ENCODE data around the gene TTC17. TPM values are rescaled to one million over a fixed set of nuclear protein-coding genes. Genes with fewer than 3 reads are reported as not detected.

The TTC17 gene
- total RNA-seq, 1 donor from 2014 or later, result 90.1 TPM

DNA sequence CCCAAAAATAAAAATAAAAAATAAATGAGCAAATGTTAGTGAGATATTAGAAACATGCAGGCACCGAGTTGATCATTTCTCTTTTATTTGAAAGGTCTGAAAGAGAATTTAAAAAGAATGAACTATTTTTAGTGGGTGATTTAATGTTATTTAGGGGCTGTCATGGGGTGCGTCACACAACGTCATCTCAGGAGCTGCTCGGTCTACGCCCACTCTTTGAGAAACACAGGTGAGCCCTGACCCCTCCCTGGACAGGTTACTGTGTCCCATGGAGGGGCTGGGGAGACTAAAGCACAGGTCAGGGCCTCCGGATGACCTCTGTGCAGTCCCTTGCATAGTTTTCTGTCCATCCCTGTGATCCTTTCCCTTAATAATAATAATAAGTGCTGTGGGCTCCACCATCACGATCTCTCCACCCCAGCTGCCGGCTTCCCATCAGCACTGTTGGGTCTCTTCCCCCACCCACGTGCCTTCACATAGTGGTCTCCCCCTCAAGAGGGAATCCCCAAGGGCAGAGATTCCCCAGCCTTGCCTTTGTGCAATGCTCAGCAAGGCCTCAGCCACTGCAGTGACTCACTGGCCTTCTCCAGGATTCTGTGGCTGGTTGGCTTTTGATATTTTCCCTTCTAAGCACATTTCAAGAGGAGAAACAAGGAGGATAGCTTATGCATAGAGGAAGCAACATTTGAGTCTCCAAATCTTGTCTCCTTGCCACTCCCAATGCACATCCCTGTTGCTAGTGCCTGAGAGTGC is 159.9 kb downstream of the TTC17 start:
- DNase-seq (ENCODE audit: extremely low read depth, low read depth, low spot score), result no peak

DNA sequence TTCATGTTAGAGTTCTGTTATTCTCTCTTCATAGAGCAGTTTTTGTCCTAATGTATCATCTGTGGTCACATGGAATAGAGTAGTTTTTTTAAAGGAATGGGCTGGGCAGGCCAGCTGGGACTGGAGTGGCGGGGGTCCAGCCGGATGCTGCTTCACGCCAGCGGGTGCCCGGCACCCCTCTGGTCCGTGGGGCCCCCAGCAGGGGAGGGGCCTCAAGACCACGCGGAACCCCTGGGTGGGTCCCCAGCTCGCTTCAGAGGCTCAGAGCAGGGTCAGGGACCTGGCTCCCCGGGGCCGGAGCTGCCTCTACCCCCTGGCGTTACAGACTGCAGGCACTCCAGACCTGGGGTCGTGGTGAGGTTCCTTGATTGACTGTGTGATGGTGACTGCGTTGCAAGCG is 162.8 kb downstream of the TTC17 start:
- no peak for DNase-seq (ENCODE audit: extremely low read depth, low read depth, low spot score)

DNA sequence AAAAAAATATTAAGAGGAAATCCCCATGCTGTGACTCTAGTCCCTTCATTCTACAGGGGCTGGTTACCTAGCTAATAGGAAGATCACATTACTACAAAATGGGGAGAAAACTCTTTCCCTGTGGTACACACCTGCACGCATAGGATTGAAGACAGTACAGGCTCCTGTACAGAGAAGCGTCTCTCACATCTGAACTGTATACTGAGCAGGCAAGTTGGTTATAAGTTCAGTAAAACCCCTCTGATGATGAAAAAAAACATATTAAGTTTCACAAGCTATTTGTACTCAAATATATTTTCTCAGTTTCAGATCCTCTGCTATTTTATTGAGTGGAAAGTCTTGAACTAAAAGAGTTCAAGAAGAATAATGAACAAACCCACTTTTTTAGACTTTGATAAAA is 164.9 kb downstream of the TTC17 start:
- DNase-seq (ENCODE audit: extremely low read depth, low read depth, low spot score), result no peak

DNA sequence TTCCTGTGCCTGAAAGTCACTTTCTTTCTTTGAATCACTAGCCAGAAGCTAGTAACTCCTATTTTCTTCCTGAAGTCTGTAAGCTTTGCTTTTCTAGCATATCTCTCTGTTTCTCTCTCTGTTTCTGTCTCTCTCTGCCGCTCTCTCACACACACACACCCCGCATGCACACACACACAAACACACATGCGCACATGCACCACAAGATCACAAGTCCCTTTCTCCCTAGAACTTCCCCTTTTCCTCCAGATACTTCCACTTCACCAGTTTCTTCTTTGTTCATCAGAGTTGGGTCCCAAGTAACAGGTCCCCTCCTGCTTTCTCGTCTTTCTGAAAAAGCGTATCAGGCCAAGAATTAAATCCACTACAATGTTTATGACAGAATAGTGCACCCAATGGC is 173.3 kb downstream of the TTC17 start:
- DNase-seq (ENCODE audit: extremely low read depth, low read depth, low spot score), result no peak

DNA sequence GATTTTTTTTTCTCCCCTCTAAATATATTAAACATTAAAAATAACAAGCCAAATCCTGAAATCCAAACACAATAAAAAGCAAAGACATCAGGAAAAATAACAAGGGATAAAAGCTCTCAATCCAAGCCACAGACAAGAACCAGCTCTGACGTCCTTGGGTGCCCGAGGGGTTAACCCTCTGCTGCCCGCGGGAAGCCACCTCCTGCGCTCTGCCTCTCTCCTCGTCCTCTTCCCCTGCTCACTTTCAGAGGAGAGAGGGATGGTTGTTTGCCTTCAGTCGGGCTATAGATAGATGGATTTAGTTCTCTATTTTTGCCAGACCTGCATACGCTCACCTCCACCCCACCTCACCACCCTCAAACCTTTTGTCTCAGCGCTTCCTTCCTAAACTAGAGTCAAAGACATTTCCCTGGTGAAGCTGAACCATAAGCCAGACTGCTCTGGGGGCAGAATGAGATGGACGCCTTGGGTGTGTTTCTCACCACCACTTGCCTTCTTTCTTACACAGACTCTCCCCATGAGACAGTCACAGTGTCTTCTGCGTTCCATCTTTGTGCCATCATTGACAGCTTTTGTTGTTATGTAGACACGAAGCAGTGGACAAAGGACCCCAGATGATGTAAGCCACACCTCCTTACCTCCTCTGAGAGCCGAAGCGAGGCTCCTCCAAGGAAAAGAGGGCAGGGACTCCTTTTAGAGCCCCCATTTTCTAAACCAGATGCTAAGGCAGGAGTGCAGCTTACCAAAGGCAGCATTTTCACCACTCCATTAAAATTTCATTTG is 179.3 kb downstream of the TTC17 start:
- DNase-seq (ENCODE audit: extremely low read depth, low read depth, low spot score), result no peak

DNA sequence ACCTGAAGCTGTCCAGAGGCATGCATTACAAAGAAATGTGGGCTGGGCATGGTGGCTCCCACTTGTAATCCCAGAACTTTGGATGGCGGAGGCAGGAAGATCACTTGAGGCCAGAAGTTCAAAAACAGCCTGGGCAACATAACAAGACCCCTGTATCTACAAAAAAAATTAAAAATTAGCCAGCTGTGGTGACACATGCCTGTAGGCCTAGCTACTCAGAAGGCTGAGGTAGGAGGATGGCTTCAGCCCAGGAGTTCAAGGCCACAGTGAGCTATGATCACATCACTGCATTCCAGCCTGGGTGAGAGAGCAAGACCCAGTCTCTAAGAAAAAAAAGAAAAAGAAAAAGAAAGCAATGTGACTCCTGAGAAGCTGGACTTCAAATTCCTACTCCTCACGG is 183.3 kb downstream of the TTC17 start:
- no peak for DNase-seq (ENCODE audit: extremely low read depth, low read depth, low spot score)

DNA sequence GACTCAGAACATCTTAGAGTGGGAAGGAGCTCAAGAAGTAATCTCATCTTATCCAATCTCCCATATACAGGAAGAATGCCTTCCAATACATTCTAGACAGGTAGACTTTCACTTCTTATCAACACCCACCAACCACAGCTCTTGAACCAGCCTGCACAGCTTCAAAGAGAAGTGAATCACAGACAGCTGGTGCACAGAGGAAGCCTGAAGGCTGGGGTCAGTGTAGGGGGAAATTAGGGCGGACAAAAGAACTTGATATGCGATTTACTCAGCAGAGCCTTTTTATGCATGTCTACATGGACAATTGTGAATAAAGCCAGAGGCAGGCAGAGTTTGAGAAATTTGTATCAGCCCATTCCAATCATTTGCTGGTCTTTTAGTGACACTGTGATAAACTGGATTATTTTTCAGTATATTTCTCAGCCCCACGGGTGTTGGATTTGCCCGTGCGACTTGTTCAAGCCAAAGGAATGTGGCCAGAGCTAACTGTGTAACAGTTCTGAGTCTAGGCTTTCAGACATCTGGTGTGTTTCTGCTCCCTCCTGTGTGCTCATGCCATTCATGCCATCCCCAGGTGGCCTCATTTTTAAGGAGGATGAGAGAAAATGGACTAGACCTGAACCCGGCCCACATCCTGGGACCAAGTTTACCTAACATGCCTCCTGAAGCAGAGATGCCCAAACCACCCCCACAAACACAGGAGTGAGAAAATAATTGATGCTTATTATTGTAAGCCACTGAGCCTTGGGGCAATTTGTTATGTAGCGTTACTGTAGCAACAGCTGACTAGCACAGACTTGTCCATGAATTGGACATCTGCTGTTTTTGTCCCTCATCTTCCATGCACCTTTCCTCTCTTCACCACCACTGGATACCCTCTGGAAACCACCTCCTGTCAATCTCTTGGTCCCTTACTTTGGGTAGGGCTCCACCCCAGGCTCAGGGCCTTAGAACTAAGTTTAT is 184.3 kb downstream of the TTC17 start:
- DNase-seq (ENCODE audit: extremely low read depth, low read depth, low spot score), result no peak

Other genes starting within 250 kb of the TTC17 start
- gene API5, start 46.9 kb upstream of the TTC17 start, total RNA-seq, result 71.4 and 81.9 TPM in 2 replicates

Data from glomerular endothelial cell (primary cell).